Mesenchymal stem cell (in vitro differentiated cells and primary cell): Measurements from ENCODE around the gene PAPLN. TPM values are rescaled to one million over a fixed set of nuclear protein-coding genes. Genes with fewer than 3 reads are reported as not detected.

Experiments
- DNase-seq: peaks from one replicate; pipeline ENCODE4 v3.0.0-alpha.2; 2013
- H2AFZ ChIP-seq: one replicate; pipeline ENCODE4 v1.6.1; 2013; ENCODE audit warnings: low read depth, mild to moderate bottlenecking, control low read depth, inconsistent platforms, low read length, moderate library complexity
- H2AK5ac ChIP-seq: 2 replicates; pipeline ENCODE4 v1.6.1; 2013; ENCODE audit warnings: low read length, moderate library complexity, mild to moderate bottlenecking, inconsistent platforms; ENCODE audit not compliant: severe bottlenecking
- H2BK120ac ChIP-seq: one replicate; pipeline ENCODE4 v1.6.1; 2013; ENCODE audit warnings: low read depth, mild to moderate bottlenecking, inconsistent platforms, low read length, moderate library complexity
- H2BK12ac ChIP-seq, 2 experiments: one replicate each; pipeline ENCODE4 v1.6.1; 2013; ENCODE audit warnings: inconsistent platforms in 2 of 2, low read length in 2 of 2, mild to moderate bottlenecking in 2 of 2, moderate library complexity in 2 of 2, control low read depth in 1 of 2
- H2BK15ac ChIP-seq: one replicate; pipeline ENCODE4 v1.6.1; 2013; ENCODE audit warnings: mild to moderate bottlenecking, low read depth, inconsistent platforms; ENCODE audit not compliant: poor library complexity, severe bottlenecking
- H2BK5ac ChIP-seq: 2 replicates; pipeline ENCODE4 v1.6.1; 2013; ENCODE audit warnings: low read depth, mild to moderate bottlenecking, low read length, control low read depth, inconsistent platforms; ENCODE audit not compliant: poor library complexity, severe bottlenecking
- H3K14ac ChIP-seq, 2 experiments: one replicate each; pipeline ENCODE4 v1.6.1; 2013; ENCODE audit warnings: inconsistent platforms in 2 of 2, low read length in 2 of 2, control low read depth in 1 of 2, mild to moderate bottlenecking in 1 of 2, moderate library complexity in 1 of 2
- H3K18ac ChIP-seq, 2 experiments: one replicate each; pipeline ENCODE4 v1.6.1; 2013; ENCODE audit warnings: inconsistent platforms in 2 of 2, low read length in 2 of 2, control low read depth in 1 of 2, low read depth in 1 of 2, mild to moderate bottlenecking in 1 of 2
- H3K23ac ChIP-seq, 2 experiments: one replicate each; pipeline ENCODE4 v1.6.1; 2013; ENCODE audit warnings: inconsistent platforms in 2 of 2, low read length in 2 of 2, mild to moderate bottlenecking in 2 of 2, moderate library complexity in 2 of 2, control low read depth in 1 of 2
- H3K27ac ChIP-seq: 2 replicates; pipeline ENCODE4 v1.5.1; 2013; ENCODE audit warnings: mild to moderate bottlenecking, moderate library complexity, low read length, control low read depth, inconsistent platforms; ENCODE audit not compliant: poor library complexity, severe bottlenecking
- H3K27me3 ChIP-seq, 2 experiments: 2 replicates each; pipeline versions ENCODE4 v1.6.1 to v1.7.0; 2013; ENCODE audit warnings: low read length in 2 of 2, mild to moderate bottlenecking in 2 of 2, moderate library complexity in 2 of 2, control low read depth in 1 of 2, inconsistent platforms in 1 of 2; ENCODE audit not compliant: control insufficient read depth in 1 of 2, insufficient read depth in 1 of 2
- H3K36me3 ChIP-seq, 2 experiments: 2 replicates each; pipeline versions ENCODE4 v1.6.1 to v1.7.0; 2013; ENCODE audit warnings: low read length in 2 of 2, control low read depth in 1 of 2, inconsistent platforms in 1 of 2, low read depth in 1 of 2, mild to moderate bottlenecking in 1 of 2; ENCODE audit not compliant: insufficient read depth in 2 of 2, control insufficient read depth in 1 of 2
- H3K4ac ChIP-seq, 2 experiments: one replicate each; pipeline ENCODE4 v1.6.1; 2013; ENCODE audit warnings: inconsistent platforms in 2 of 2, low read length in 2 of 2, mild to moderate bottlenecking in 2 of 2, moderate library complexity in 2 of 2, control low read depth in 1 of 2, low read depth in 1 of 2
- H3K4me1 ChIP-seq: 2 replicates; pipeline ENCODE4 v1.6.1; 2013; ENCODE audit warnings: low read depth, low read length, control low read depth; ENCODE audit not compliant: control insufficient read depth, insufficient read depth
- H3K4me2 ChIP-seq: 2 replicates; pipeline ENCODE4 v1.6.1; 2013; ENCODE audit warnings: low read length, mild to moderate bottlenecking, inconsistent platforms; ENCODE audit not compliant: poor library complexity, severe bottlenecking
- H3K4me3 ChIP-seq, 2 experiments: 2 replicates each; pipeline versions ENCODE4 v1.5.1 to v1.7.0; 2013; ENCODE audit warnings: low read length in 2 of 2, mild to moderate bottlenecking in 2 of 2, control low read depth in 1 of 2, low read depth in 1 of 2; ENCODE audit not compliant: insufficient read depth in 1 of 2
- H3K79me1 ChIP-seq: replicated peaks from 2 replicates; pipeline ENCODE4 v1.6.1; 2013; ENCODE audit warnings: mild to moderate bottlenecking, control low read depth, low read length, inconsistent platforms; ENCODE audit not compliant: poor library complexity, severe bottlenecking
- H3K9ac ChIP-seq: 2 replicates; pipeline ENCODE4 v1.7.0; 2013; ENCODE audit warnings: mild to moderate bottlenecking, low read length, moderate library complexity
- H3K9me3 ChIP-seq: 2 replicates; pipeline ENCODE4 v1.7.0; 2013; ENCODE audit warnings: mild to moderate bottlenecking, low read length; ENCODE audit not compliant: control insufficient read depth
- H4K8ac ChIP-seq: one replicate; pipeline ENCODE4 v1.6.1; 2013; ENCODE audit warnings: inconsistent platforms, mild to moderate bottlenecking, low read length, moderate library complexity
- H4K91ac ChIP-seq: one replicate; pipeline ENCODE4 v1.6.1; 2013; ENCODE audit warnings: mild to moderate bottlenecking, low read length, inconsistent platforms
- whole genome bisulfite sequencing: methylation state at CpG from one replicate; pipeline ENCODE4 v1.1.7; 2013; ENCODE audit warnings: mixed read lengths; 5-methylcytosine and 5-hydroxymethylcytosine counted together
- polyA plus RNA-seq, 2 experiments: library from polyadenylated mRNA; stranded (reverse); fragments of 200-250 nt; gene quantifications; one replicate each; pipeline ENCODE4 v1.2.3, GENCODE V29; 2013

Gene PAPLN, protein sequence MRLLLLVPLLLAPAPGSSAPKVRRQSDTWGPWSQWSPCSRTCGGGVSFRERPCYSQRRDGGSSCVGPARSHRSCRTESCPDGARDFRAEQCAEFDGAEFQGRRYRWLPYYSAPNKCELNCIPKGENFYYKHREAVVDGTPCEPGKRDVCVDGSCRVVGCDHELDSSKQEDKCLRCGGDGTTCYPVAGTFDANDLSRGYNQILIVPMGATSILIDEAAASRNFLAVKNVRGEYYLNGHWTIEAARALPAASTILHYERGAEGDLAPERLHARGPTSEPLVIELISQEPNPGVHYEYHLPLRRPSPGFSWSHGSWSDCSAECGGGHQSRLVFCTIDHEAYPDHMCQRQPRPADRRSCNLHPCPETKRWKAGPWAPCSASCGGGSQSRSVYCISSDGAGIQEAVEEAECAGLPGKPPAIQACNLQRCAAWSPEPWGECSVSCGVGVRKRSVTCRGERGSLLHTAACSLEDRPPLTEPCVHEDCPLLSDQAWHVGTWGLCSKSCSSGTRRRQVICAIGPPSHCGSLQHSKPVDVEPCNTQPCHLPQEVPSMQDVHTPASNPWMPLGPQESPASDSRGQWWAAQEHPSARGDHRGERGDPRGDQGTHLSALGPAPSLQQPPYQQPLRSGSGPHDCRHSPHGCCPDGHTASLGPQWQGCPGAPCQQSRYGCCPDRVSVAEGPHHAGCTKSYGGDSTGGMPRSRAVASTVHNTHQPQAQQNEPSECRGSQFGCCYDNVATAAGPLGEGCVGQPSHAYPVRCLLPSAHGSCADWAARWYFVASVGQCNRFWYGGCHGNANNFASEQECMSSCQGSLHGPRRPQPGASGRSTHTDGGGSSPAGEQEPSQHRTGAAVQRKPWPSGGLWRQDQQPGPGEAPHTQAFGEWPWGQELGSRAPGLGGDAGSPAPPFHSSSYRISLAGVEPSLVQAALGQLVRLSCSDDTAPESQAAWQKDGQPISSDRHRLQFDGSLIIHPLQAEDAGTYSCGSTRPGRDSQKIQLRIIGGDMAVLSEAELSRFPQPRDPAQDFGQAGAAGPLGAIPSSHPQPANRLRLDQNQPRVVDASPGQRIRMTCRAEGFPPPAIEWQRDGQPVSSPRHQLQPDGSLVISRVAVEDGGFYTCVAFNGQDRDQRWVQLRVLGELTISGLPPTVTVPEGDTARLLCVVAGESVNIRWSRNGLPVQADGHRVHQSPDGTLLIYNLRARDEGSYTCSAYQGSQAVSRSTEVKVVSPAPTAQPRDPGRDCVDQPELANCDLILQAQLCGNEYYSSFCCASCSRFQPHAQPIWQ
- polyA plus RNA-seq (2013, experiment 1 of 2), result 1.9 TPM
- polyA plus RNA-seq (2013, experiment 2 of 2), result 2.1 TPM

DNA sequence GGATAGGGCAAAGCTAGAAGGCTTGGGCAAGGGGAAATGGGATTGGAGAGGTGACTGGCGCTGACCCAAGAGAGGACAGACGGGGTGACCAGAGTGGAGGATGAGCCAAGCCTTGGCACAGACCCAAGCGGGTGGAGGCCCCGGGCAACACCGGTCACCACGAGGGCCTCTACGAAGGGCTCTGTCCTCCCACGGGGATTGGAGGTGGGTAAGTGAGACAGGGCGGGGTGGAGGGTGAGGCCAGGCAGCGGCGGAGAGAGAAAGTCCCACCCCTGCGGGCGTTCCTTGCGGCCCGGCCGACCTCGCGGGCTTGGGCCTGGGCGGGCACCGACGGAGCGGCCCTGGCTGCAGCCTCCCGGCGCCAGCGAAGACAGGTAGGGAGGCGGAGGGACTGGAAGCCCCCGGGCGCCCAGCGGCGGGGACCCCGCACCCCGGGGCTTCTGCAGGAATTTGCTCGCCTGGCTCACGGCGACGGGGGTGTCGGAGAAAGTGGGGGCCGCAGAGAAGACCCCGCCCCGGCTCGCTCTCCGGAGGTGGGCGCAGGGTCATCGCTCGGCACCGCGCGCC lies at the start of gene PAPLN:
Gene PAPLN, plus strand, starts transcription at position 288 of the 567 bp plus-strand sequence. CDS start 2,273 bp downstream, outside the sequence.
- peak within 1 kb of the TSS; percentile 53 for H4K91ac ChIP-seq
- H2AK5ac ChIP-seq, result peak within 1 kb of the TSS; percentile 67
- H3K4me3 ChIP-seq, result peak within 1 kb of the TSS; percentile 45 to 69
- peak within 1 kb of the TSS; percentile 85 for H3K27ac ChIP-seq
- peak within 1 kb of the TSS; percentile 61 to 84 for H3K23ac ChIP-seq
- H2AFZ ChIP-seq, result peak within 1 kb of the TSS; percentile 51
- peak within 1 kb of the TSS; percentile 27 for H3K9ac ChIP-seq
- H3K36me3 ChIP-seq, result peaks cover 0 to 10% of the 10 kb centered on the region in 2 experiments
- H2BK5ac ChIP-seq, result peak within 1 kb of the TSS; percentile 95
- H2BK120ac ChIP-seq, result no peak within 1 kb of the TSS
- H3K4ac ChIP-seq, result peak within 1 kb of the TSS in 1 of 2 experiments; percentile 49
- no peak for DNase-seq
- H3K4me1 ChIP-seq, result peaks cover 69% of the 10 kb centered on the region
- peaks cover 3% of the 10 kb centered on the region for H3K79me1 ChIP-seq
- peak within 1 kb of the TSS; percentile 90 for H3K4me2 ChIP-seq
- H4K8ac ChIP-seq, result peak within 1 kb of the TSS; percentile 92
- peak within 1 kb of the TSS; percentile 40 to 76 for H2BK12ac ChIP-seq
- peak within 1 kb of the TSS; percentile 38 to 69 for H3K18ac ChIP-seq
- H2BK15ac ChIP-seq, result peak within 1 kb of the TSS; percentile 88
- no peaks in the 10 kb centered on the region for H3K9me3 ChIP-seq
- H3K27me3 ChIP-seq, result peaks cover 28 to 68% of the 10 kb centered on the region in 2 experiments
- WGBS, result 4% methylated on average over 44 of the region's 48 CpGs
- H3K14ac ChIP-seq, result peak within 1 kb of the TSS in 1 of 2 experiments; percentile 91

DNA sequence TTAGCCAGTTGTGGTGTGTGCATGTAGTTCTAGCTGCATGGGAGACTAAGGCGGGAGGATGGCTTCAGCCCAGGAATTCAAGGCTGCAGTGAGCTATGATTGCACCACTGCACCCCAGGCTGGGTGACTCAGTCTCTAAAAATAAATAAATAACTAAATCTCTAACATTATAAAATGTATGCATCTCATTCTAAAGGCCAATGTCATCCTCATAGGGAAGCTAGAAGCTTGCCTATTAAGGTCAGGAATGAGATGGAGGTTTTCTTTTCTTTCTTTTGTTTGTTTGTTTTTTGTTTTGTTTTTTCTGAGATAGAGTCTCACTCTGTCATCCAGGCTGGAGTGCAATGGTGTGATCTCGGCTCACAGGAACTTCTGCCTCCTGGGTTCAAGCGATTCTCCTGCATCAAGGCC lies 48.8 kb upstream of the PAPLN start:
- H3K4me3 ChIP-seq, result no peak overlapping the region
- H3K9me3 ChIP-seq, result no peaks in the 10 kb centered on the region
- no peak overlapping the region for H3K9ac ChIP-seq
- 71% methylated on average over 2 of the region's 3 CpGs for WGBS
- no peak overlapping the region for H4K91ac ChIP-seq
- no peak overlapping the region for H3K14ac ChIP-seq
- no peak overlapping the region for H2BK5ac ChIP-seq
- no peak overlapping the region for H2AFZ ChIP-seq
- H2AK5ac ChIP-seq, result no peak overlapping the region
- H3K27ac ChIP-seq, result no peak overlapping the region
- no peak overlapping the region for H2BK15ac ChIP-seq
- H3K4me2 ChIP-seq, result no peak overlapping the region
- H2BK12ac ChIP-seq, result no peak overlapping the region
- peaks cover 30 to 62% of the 10 kb centered on the region in 2 experiments for H3K36me3 ChIP-seq
- no peak overlapping the region for H3K23ac ChIP-seq
- H2BK120ac ChIP-seq, result no peak overlapping the region
- H3K4ac ChIP-seq, result no peak overlapping the region
- H3K4me1 ChIP-seq, result peaks cover 11% of the 10 kb centered on the region
- no peak overlapping the region for H3K18ac ChIP-seq
- peaks cover 7% of the 10 kb centered on the region for H3K79me1 ChIP-seq
- no peak overlapping the region for H4K8ac ChIP-seq
- DNase-seq, result peak; percentile 72
- no peaks in the 10 kb centered on the region for H3K27me3 ChIP-seq

DNA sequence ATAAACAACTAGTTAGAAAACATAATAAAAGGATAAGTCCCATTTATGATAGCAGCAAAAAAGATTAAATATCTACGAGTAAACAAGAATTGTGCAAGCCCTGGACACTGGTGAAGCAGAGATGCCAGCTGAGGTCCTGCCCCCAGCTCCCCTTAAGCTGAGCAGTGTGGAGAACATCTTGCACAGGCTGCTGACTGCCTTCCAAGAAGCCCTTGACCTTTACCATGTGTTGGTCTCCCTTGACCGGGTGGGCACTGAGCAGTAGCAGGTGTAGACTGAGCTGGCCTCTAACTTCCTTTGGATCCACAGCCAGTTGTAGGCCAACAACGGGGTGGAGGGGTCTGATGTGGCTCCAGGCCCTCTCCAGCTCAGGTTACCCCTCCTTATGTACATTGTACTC lies 47.7 kb upstream of the PAPLN start:
- no peak overlapping the region for H3K9ac ChIP-seq
- no peak for DNase-seq
- no peaks in the 10 kb centered on the region for H3K27me3 ChIP-seq
- no peaks in the 10 kb centered on the region for H3K9me3 ChIP-seq
- no peak overlapping the region for H4K8ac ChIP-seq
- WGBS, result 86% methylated on average over 3 of the region's 3 CpGs
- H3K23ac ChIP-seq, result no peak overlapping the region
- no peak overlapping the region for H2BK5ac ChIP-seq
- no peak overlapping the region for H3K27ac ChIP-seq
- no peak overlapping the region for H2BK12ac ChIP-seq
- H2AK5ac ChIP-seq, result no peak overlapping the region
- H3K79me1 ChIP-seq, result peaks cover 7% of the 10 kb centered on the region
- no peak overlapping the region for H2AFZ ChIP-seq
- no peak overlapping the region for H4K91ac ChIP-seq
- H2BK15ac ChIP-seq, result no peak overlapping the region
- H3K4me1 ChIP-seq, result peaks cover 11% of the 10 kb centered on the region
- H3K36me3 ChIP-seq, result peaks cover 37 to 73% of the 10 kb centered on the region in 2 experiments
- no peak overlapping the region for H3K14ac ChIP-seq
- H3K18ac ChIP-seq, result no peak overlapping the region
- peak overlapping the region in 1 of 2 experiments; percentile 3 for H3K4me3 ChIP-seq
- H2BK120ac ChIP-seq, result no peak overlapping the region
- H3K4ac ChIP-seq, result no peak overlapping the region
- no peak overlapping the region for H3K4me2 ChIP-seq
